ENCODE data around the gene PARVA. TPM values are rescaled to one million over a fixed set of nuclear protein-coding genes. Genes with fewer than 3 reads are reported as not detected.
A peak's percentile ranks its signal among the peaks of the same experiment; 100 is the strongest.

The PARVA gene
- total and polyA plus RNA-seq, 4 donors, result 30.4 to 159 (median 93.9) TPM

- DNase-seq (no peak), ATAC-seq (ENCODE audit: low FRiP score) (no peak)
- Histone ChIP-seq H3K36me3 (ENCODE audit: control insufficient read depth in 1 of 2, insufficient read depth in 2 of 2, low read length in 1 of 2) (no peaks in the 10 kb centered on the region), H3K27ac (ENCODE audit: low read depth in 1 of 2, low read length in 2 of 2) (no peak overlapping the region), H3K4me3 (ENCODE audit: low read length in 2 of 2) (no peak overlapping the region), H3K27me3 (ENCODE audit: control insufficient read depth in 1 of 2, insufficient read depth in 2 of 2, low read length in 1 of 2) (no peaks in the 10 kb centered on the region), H3K9me3 (ENCODE audit: control insufficient read depth, low read length) (no peaks in the 10 kb centered on the region), H3K4me1 (ENCODE audit: control insufficient read depth in 1 of 2, insufficient read depth in 2 of 2, low read length in 2 of 2) (peaks cover 4 to 6% of the 10 kb centered on the region in 2 donors)
- intact Hi-C loops (cut with DNase I), result no loop called here
- 95 to 97% methylated on average over 1 of the region's 1 CpG for WGBS, 2 donors
These were observed 16.3 kb downstream of the PARVA start for GRCh38 chr11:12393691-12394090.

GRCh38 chr11:12394601-12395000 lies 17.2 kb downstream of the PARVA start:
- no peak for ATAC-seq (ENCODE audit: low FRiP score)
- Histone ChIP-seq H3K4me1 (ENCODE audit: control insufficient read depth in 1 of 2, insufficient read depth in 2 of 2, low read length in 2 of 2) (peaks cover 4 to 6% of the 10 kb centered on the region in 2 donors), H3K36me3 (ENCODE audit: control insufficient read depth in 1 of 2, insufficient read depth in 2 of 2, low read length in 1 of 2) (no peaks in the 10 kb centered on the region), H3K9me3 (ENCODE audit: control insufficient read depth, low read length) (no peaks in the 10 kb centered on the region), H3K4me3 (ENCODE audit: low read length in 2 of 2) (no peak overlapping the region), H3K27ac (ENCODE audit: low read depth in 1 of 2, low read length in 2 of 2) (no peak overlapping the region), H3K27me3 (ENCODE audit: control insufficient read depth in 1 of 2, insufficient read depth in 2 of 2, low read length in 1 of 2) (no peaks in the 10 kb centered on the region)
- intact Hi-C loops (cut with DNase I), result no loop called here
- 98% methylated on average over 6 of the region's 6 CpGs for WGBS, 2 donors
- DNase-seq, result no peak

- Histone ChIP-seq H3K4me1 (ENCODE audit: control insufficient read depth in 1 of 2, insufficient read depth in 2 of 2, low read length in 2 of 2) (peaks cover 4 to 5% of the 10 kb centered on the region in 2 donors), H3K9me3 (ENCODE audit: control insufficient read depth, low read length) (no peaks in the 10 kb centered on the region), H3K27me3 (ENCODE audit: control insufficient read depth in 1 of 2, insufficient read depth in 2 of 2, low read length in 1 of 2) (no peaks in the 10 kb centered on the region), H3K27ac (ENCODE audit: low read depth in 1 of 2, low read length in 2 of 2) (no peak overlapping the region), H3K4me3 (ENCODE audit: low read length in 2 of 2) (no peak overlapping the region), H3K36me3 (ENCODE audit: control insufficient read depth in 1 of 2, insufficient read depth in 2 of 2, low read length in 1 of 2) (no peaks in the 10 kb centered on the region)
- DNase-seq, result no peak
- 84 to 97% methylated on average over 9 of the region's 9 CpGs for WGBS, 2 donors
- no peak for ATAC-seq (ENCODE audit: low FRiP score)
- intact Hi-C loops (cut with DNase I), result no loop called here
These were observed 18.0 kb downstream of the PARVA start for GRCh38 chr11:12395333-12395732.

GRCh38 chr11:12397931-12398334 lies 20.6 kb downstream of the PARVA start:
- no peak overlapping the region for H3K4me3 ChIP-seq (ENCODE audit: low read length in 2 of 2)
- peak in 1 of 2 donors; percentile 58 for DNase-seq
- H3K27me3 ChIP-seq (ENCODE audit: control insufficient read depth in 1 of 2, insufficient read depth in 2 of 2, low read length in 1 of 2), result no peaks in the 10 kb centered on the region
- no peaks in the 10 kb centered on the region for H3K9me3 ChIP-seq (ENCODE audit: control insufficient read depth, low read length)
- intact Hi-C loops (cut with DNase I), result no loop called here
- no peaks in the 10 kb centered on the region for H3K36me3 ChIP-seq (ENCODE audit: control insufficient read depth in 1 of 2, insufficient read depth in 2 of 2, low read length in 1 of 2)
- peaks cover 4 to 8% of the 10 kb centered on the region in 2 donors for H3K4me1 ChIP-seq (ENCODE audit: control insufficient read depth in 1 of 2, insufficient read depth in 2 of 2, low read length in 2 of 2)
- WGBS, 2 donors, result 17 to 34% methylated on average over 5 of the region's 5 CpGs
- ATAC-seq (ENCODE audit: low FRiP score), result peak; percentile 62
- peak overlapping the region; percentile 39 to 44 for H3K27ac ChIP-seq (ENCODE audit: low read depth in 1 of 2, low read length in 2 of 2)

GRCh38 chr11:12399355-12399754 lies 22.0 kb downstream of the PARVA start:
- no peaks in the 10 kb centered on the region for H3K9me3 ChIP-seq (ENCODE audit: control insufficient read depth, low read length)
- H3K27ac ChIP-seq (ENCODE audit: low read depth in 1 of 2, low read length in 2 of 2), result no peak overlapping the region
- no peaks in the 10 kb centered on the region for H3K27me3 ChIP-seq (ENCODE audit: control insufficient read depth in 1 of 2, insufficient read depth in 2 of 2, low read length in 1 of 2)
- no peak for DNase-seq
- ATAC-seq (ENCODE audit: low FRiP score), result no peak
- peaks cover 8 to 14% of the 10 kb centered on the region in 2 donors for H3K4me1 ChIP-seq (ENCODE audit: control insufficient read depth in 1 of 2, insufficient read depth in 2 of 2, low read length in 2 of 2)
- intact Hi-C loops (cut with DNase I), result no loop called here
- H3K4me3 ChIP-seq (ENCODE audit: low read length in 2 of 2), result no peak overlapping the region
- no peaks in the 10 kb centered on the region for H3K36me3 ChIP-seq (ENCODE audit: control insufficient read depth in 1 of 2, insufficient read depth in 2 of 2, low read length in 1 of 2)

- Histone ChIP-seq H3K36me3 (ENCODE audit: control insufficient read depth in 1 of 2, insufficient read depth in 2 of 2, low read length in 1 of 2) (no peaks in the 10 kb centered on the region), H3K9me3 (ENCODE audit: control insufficient read depth, low read length) (no peaks in the 10 kb centered on the region), H3K4me1 (ENCODE audit: control insufficient read depth in 1 of 2, insufficient read depth in 2 of 2, low read length in 2 of 2) (peaks cover 8 to 14% of the 10 kb centered on the region in 2 donors), H3K27me3 (ENCODE audit: control insufficient read depth in 1 of 2, insufficient read depth in 2 of 2, low read length in 1 of 2) (no peaks in the 10 kb centered on the region), H3K4me3 (ENCODE audit: low read length in 2 of 2) (no peak overlapping the region), H3K27ac (ENCODE audit: low read depth in 1 of 2, low read length in 2 of 2) (no peak overlapping the region)
- no peak for ATAC-seq (ENCODE audit: low FRiP score)
- DNase-seq, result no peak
- 72 to 92% methylated on average over 4 of the region's 4 CpGs for WGBS, 2 donors
- intact Hi-C loops (cut with DNase I), result no loop called here
These were observed 24.7 kb downstream of the PARVA start for GRCh38 chr11:12402025-12402424.

- 36 to 39% methylated on average over 8 of the region's 8 CpGs for WGBS, 2 donors
- ATAC-seq (ENCODE audit: low FRiP score) (no peak), DNase-seq (no peak)
- Histone ChIP-seq H3K9me3 (ENCODE audit: control insufficient read depth, low read length) (no peaks in the 10 kb centered on the region), H3K27me3 (ENCODE audit: control insufficient read depth in 1 of 2, insufficient read depth in 2 of 2, low read length in 1 of 2) (no peaks in the 10 kb centered on the region), H3K27ac (ENCODE audit: low read depth in 1 of 2, low read length in 2 of 2) (peak overlapping the region in 1 of 2 donors; percentile 70), H3K36me3 (ENCODE audit: control insufficient read depth in 1 of 2, insufficient read depth in 2 of 2, low read length in 1 of 2) (no peaks in the 10 kb centered on the region), H3K4me3 (ENCODE audit: low read length in 2 of 2) (no peak overlapping the region), H3K4me1 (ENCODE audit: control insufficient read depth in 1 of 2, insufficient read depth in 2 of 2, low read length in 2 of 2) (peaks cover 8 to 15% of the 10 kb centered on the region in 2 donors)
- intact Hi-C loops (cut with DNase I), result no loop called here
These were observed 25.3 kb downstream of the PARVA start for GRCh38 chr11:12402691-12403120.

- no peak overlapping the region for H3K4me3 ChIP-seq (ENCODE audit: low read length in 2 of 2)
- no peak for ATAC-seq (ENCODE audit: low FRiP score)
- H3K27ac ChIP-seq (ENCODE audit: low read depth in 1 of 2, low read length in 2 of 2), result peak overlapping the region in 1 of 2 donors; percentile 76
- H3K27me3 ChIP-seq (ENCODE audit: control insufficient read depth in 1 of 2, insufficient read depth in 2 of 2, low read length in 1 of 2), result no peaks in the 10 kb centered on the region
- WGBS, 2 donors, result 47 to 60% methylated on average over 3 of the region's 3 CpGs
- intact Hi-C loops (cut with DNase I), result no loop called here
- no peaks in the 10 kb centered on the region for H3K9me3 ChIP-seq (ENCODE audit: control insufficient read depth, low read length)
- peaks cover 3 to 15% of the 10 kb centered on the region in 2 donors for H3K4me1 ChIP-seq (ENCODE audit: control insufficient read depth in 1 of 2, insufficient read depth in 2 of 2, low read length in 2 of 2)
- no peaks in the 10 kb centered on the region for H3K36me3 ChIP-seq (ENCODE audit: control insufficient read depth in 1 of 2, insufficient read depth in 2 of 2, low read length in 1 of 2)
- DNase-seq, result no peak
These were observed 26.0 kb downstream of the PARVA start for GRCh38 chr11:12403122-12403996.

- intact Hi-C loops (cut with DNase I), result no loop called here
- Histone ChIP-seq H3K27ac (ENCODE audit: low read depth in 1 of 2, low read length in 2 of 2) (peak overlapping the region in 1 of 2 donors; percentile 2), H3K27me3 (ENCODE audit: control insufficient read depth in 1 of 2, insufficient read depth in 2 of 2, low read length in 1 of 2) (no peaks in the 10 kb centered on the region), H3K4me3 (ENCODE audit: low read length in 2 of 2) (no peak overlapping the region), H3K4me1 (ENCODE audit: control insufficient read depth in 1 of 2, insufficient read depth in 2 of 2, low read length in 2 of 2) (peaks cover 3 to 15% of the 10 kb centered on the region in 2 donors), H3K9me3 (ENCODE audit: control insufficient read depth, low read length) (no peaks in the 10 kb centered on the region), H3K36me3 (ENCODE audit: control insufficient read depth in 1 of 2, insufficient read depth in 2 of 2, low read length in 1 of 2) (no peaks in the 10 kb centered on the region)
- DNase-seq (no peak), ATAC-seq (ENCODE audit: low FRiP score) (no peak)
- 2 to 6% methylated on average over 2 of the region's 2 CpGs for WGBS, 2 donors
These were observed 26.6 kb downstream of the PARVA start for GRCh38 chr11:12403997-12404350.
